ENCODE data around the gene POLG2.

GRCh38 chr17:64535357-64535756, 38.5 kb upstream of the POLG2 start:
- TF ChIP-seq CTCF (IDR thresholded peaks at IDR 0.05; ENCODE audit: low read depth, low read length, poor library complexity, severe bottlenecking) (no peak), EZH2phosphoT487 (IDR thresholded peaks at IDR 0.05; ENCODE audit: borderline replicate concordance, low read length) (no peak)

Data from DOHH2 (cell line).